PC-3 (cell line): Measurements from ENCODE around the gene KLF16. TPM values are rescaled to one million over a fixed set of nuclear protein-coding genes. Genes with fewer than 3 reads are reported as not detected.

Experiments used
- ATAC-seq: fragments of 200-7000 bp; cut with Tn5 transposase; 2 replicates; pipeline ENCODE4 v1.9.1; 2020; ENCODE audit warnings: mild to moderate bottlenecking, moderate library complexity
- BruUV-seq: library from RNA; stranded (reverse); fragments of 400-500 nt; replicated peaks from 2 replicates; lab custom pipeline; 2021; lab: Mats Ljungman, UMichigan
- CTCF ChIA-PET: fragments of 300-600 bp; sonication (Branson Sonifier 250); formaldehyde crosslinking; loops from one replicate; lab custom pipeline; 2022; ENCODE audit warnings: antibody characterized with exemption; lab: Charles Lee
- POLR2A ChIA-PET: fragments of 300-600 bp; sonication (Branson Sonifier 250); formaldehyde crosslinking; loops from one replicate; lab custom pipeline; 2022; ENCODE audit warnings: antibody characterized with exemption; ENCODE audit not compliant: unreplicated experiment; lab: Charles Lee
- DNase-seq: peaks from one replicate; pipeline ENCODE4 v3.0.0-alpha.2; 2015
- H2AFZ ChIP-seq: fragments of 300-600 bp; sonication (generic); 2 replicates; pipeline ENCODE4 v1.6.0; 2016; ENCODE audit warnings: antibody characterized with exemption, low read length
- H3F3A ChIP-seq: fragments of 300-600 bp; sonication (generic); one replicate; pipeline ENCODE4 v1.6.0; 2017; ENCODE audit warnings: antibody characterized with exemption, low read length, control low read depth, mild to moderate bottlenecking; ENCODE audit not compliant: unreplicated experiment
- H3K27ac ChIP-seq: fragments of 300-600 bp; sonication (generic); 2 replicates; pipeline ENCODE4 v1.5.1; 2016; ENCODE audit warnings: mild to moderate bottlenecking, low read length
- H3K27me3 ChIP-seq: fragments of 300-600 bp; sonication (generic); 2 replicates; pipeline ENCODE4 v1.6.1; 2016; ENCODE audit warnings: low read length, mixed read lengths
- H3K36me3 ChIP-seq: fragments of 300-600 bp; sonication (generic); 2 replicates; pipeline ENCODE4 v1.6.1; 2016; ENCODE audit warnings: low read depth, mixed run types, low read length, mixed read lengths
- H3K4me1 ChIP-seq: fragments of 300-600 bp; sonication (generic); 2 replicates; pipeline ENCODE4 v1.5.1; 2016; ENCODE audit warnings: low read length; ENCODE audit not compliant: insufficient read depth
- H3K4me2 ChIP-seq: fragments of 300-600 bp; sonication (generic); 2 replicates; pipeline ENCODE4 v1.6.0; 2016; ENCODE audit warnings: low read length
- H3K4me3 ChIP-seq: fragments of 300-600 bp; sonication (generic); 2 replicates; pipeline ENCODE4 v1.5.1; 2016; ENCODE audit warnings: mild to moderate bottlenecking, low read length, mixed read lengths
- H3K79me2 ChIP-seq: fragments of 300-600 bp; sonication (generic); 2 replicates; pipeline ENCODE4 v1.6.1; 2017; ENCODE audit warnings: low read length, mixed read lengths
- H3K9ac ChIP-seq: fragments of 300-600 bp; sonication (generic); 2 replicates; pipeline ENCODE4 v1.6.0; 2016; ENCODE audit warnings: mild to moderate bottlenecking, low read length
- H3K9me2 ChIP-seq: fragments of 300-600 bp; sonication (generic); replicated peaks from 2 replicates; pipeline ENCODE4 v1.6.1; 2016; ENCODE audit warnings: mixed run types, low read length, mixed read lengths
- H3K9me3 ChIP-seq: fragments of 300-600 bp; sonication (generic); 2 replicates; pipeline ENCODE4 v1.6.1; 2016; ENCODE audit warnings: low read length, mixed read lengths
- H4K20me1 ChIP-seq: fragments of 300-600 bp; sonication (generic); 2 replicates; pipeline ENCODE4 v1.6.1; 2016; ENCODE audit warnings: low read length, mixed read lengths
- EZH2 ChIP-seq: fragments of 300-600 bp; sonication (generic); IDR thresholded peaks from one replicate; pipeline ENCODE4 v1.6.1; 2017; ENCODE audit warnings: antibody characterized with exemption, mild to moderate bottlenecking, low read length; ENCODE audit not compliant: unreplicated experiment
- EZH2phosphoT487 ChIP-seq: fragments of 300-600 bp; sonication (generic); IDR thresholded peaks from 2 replicates; pipeline ENCODE4 v1.6.1; 2018; ENCODE audit warnings: mild to moderate bottlenecking, antibody characterized with exemption, low read length, borderline replicate concordance
- intact Hi-C: fragments of 100-400 bp; cut with micrococcal nuclease; formaldehyde crosslinking; loops from 2 replicates; pipeline ENCODE4 v1.9.0; 2023
- total RNA-seq: library from RNA; depleted of rRNA; stranded (reverse); fragments of >200 nt; gene quantifications from 2 replicates; pipeline ENCODE4 v1.2.3, GENCODE V29; 2014
- TF ChIP-seq, protein P1 (sequence below): fragments of 300-600 bp; sonication (generic); conservative IDR thresholded peaks from 2 replicates; pipeline ENCODE4 v1.5.1; 2017; ENCODE audit warnings: antibody characterized with exemption, low read depth, mild to moderate bottlenecking, low read length

KLF16 gene
- total RNA-seq, 1 experiment from 2014 or later, result 15.1 TPM

DNA sequence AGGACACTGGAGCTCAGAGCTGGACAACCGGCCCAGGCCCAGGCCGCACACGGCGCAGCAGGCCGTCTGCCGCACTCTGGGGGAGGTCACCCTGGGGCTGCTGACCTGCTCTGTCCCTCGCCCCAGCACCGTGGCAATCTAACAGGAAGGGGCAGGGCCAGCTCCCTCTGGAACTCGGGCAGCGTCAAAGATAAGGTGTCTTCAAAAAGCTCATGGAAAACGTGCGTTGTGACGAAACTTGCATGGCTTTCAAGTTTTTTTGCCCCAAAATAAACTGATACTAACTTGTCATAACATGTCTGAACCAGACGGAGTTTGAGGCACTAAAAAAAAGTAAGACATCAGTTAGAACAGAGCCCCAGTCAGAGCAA lies 39.1 kb downstream of the KLF16 start:
- H2AFZ ChIP-seq, result no peak overlapping the region
- DNase-seq (no peak), ATAC-seq (no peak)
- H3K9me2 ChIP-seq, result no peaks in the 10 kb centered on the region
- no peaks in the 10 kb centered on the region for H3F3A ChIP-seq
- H3K4me2 ChIP-seq, result no peak overlapping the region
- CTCF ChIA-PET, result no interaction called here
- POLR2A ChIA-PET, result no interaction called here
- no peaks in the 10 kb centered on the region for H4K20me1 ChIP-seq
- no peak overlapping the region for H3K27ac ChIP-seq
- H3K4me3 ChIP-seq, result no peak overlapping the region
- intact Hi-C loops, result no loop called here
- no peak overlapping the region for H3K9ac ChIP-seq
- no TSS peak for BruUV-seq
- TF ChIP-seq EZH2phosphoT487, result no peak
- TF ChIP-seq, protein P1, sequence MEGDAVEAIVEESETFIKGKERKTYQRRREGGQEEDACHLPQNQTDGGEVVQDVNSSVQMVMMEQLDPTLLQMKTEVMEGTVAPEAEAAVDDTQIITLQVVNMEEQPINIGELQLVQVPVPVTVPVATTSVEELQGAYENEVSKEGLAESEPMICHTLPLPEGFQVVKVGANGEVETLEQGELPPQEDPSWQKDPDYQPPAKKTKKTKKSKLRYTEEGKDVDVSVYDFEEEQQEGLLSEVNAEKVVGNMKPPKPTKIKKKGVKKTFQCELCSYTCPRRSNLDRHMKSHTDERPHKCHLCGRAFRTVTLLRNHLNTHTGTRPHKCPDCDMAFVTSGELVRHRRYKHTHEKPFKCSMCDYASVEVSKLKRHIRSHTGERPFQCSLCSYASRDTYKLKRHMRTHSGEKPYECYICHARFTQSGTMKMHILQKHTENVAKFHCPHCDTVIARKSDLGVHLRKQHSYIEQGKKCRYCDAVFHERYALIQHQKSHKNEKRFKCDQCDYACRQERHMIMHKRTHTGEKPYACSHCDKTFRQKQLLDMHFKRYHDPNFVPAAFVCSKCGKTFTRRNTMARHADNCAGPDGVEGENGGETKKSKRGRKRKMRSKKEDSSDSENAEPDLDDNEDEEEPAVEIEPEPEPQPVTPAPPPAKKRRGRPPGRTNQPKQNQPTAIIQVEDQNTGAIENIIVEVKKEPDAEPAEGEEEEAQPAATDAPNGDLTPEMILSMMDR, result no peak
- no peak for TF ChIP-seq EZH2
- no peaks in the 10 kb centered on the region for H3K4me1 ChIP-seq
- H3K9me3 ChIP-seq, result no peaks in the 10 kb centered on the region
- H3K27me3 ChIP-seq, result no peaks in the 10 kb centered on the region
- H3K79me2 ChIP-seq, result no peaks in the 10 kb centered on the region
- no peaks in the 10 kb centered on the region for H3K36me3 ChIP-seq

DNA sequence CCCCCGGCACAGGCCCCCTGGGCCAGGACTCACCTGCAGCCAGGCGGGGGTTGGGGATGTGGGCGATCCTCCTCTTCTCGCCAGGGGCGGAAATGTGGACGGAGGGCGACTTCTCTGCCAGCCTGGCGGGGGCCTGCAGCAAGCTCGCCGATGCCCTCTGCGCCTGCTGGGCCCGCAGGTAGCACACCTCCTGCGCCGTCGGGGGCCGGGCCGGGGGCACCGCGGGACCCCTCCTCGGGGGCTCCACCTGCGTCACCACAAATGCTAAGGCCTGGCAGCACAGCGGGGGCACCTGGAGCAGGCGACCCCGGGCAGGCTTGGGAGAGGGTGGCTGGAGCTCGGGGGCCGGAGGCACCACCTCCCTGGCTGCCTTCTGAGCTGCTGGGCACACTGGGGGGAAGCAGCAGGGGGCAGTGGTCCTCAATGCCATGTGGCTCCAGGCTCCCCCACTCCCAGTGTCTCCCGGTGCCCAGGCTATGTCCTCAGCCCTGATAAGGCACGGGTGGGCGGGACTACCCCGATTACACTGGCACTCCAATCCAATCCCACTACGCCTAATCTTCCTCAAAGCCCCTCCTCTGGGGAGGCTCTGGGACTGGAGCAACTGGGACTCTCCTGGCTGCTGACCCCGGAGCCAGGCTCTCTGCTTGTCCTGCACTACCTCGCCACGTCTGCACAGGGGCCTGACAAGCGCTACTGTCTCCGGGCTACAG lies 39.7 kb downstream of the KLF16 start:
- TF ChIP-seq, protein P1, result no peak
- no peak for TF ChIP-seq EZH2
- no peak for TF ChIP-seq EZH2phosphoT487
- Histone ChIP-seq H3K4me3 (no peak overlapping the region), H3K79me2 (no peaks in the 10 kb centered on the region), H3K4me2 (no peak overlapping the region), H3K27ac (no peak overlapping the region), H4K20me1 (no peaks in the 10 kb centered on the region), H3K9ac (no peak overlapping the region), H2AFZ (no peak overlapping the region), H3K36me3 (no peaks in the 10 kb centered on the region), H3K9me2 (no peaks in the 10 kb centered on the region), H3K27me3 (no peaks in the 10 kb centered on the region), H3K4me1 (no peaks in the 10 kb centered on the region), H3K9me3 (no peaks in the 10 kb centered on the region), H3F3A (no peaks in the 10 kb centered on the region)
- ATAC-seq (no peak), DNase-seq (no peak)
- ChIA-PET POLR2A (no interaction called here), CTCF (no interaction called here)
- BruUV-seq, result no TSS peak
- intact Hi-C loops, result no loop called here

DNA sequence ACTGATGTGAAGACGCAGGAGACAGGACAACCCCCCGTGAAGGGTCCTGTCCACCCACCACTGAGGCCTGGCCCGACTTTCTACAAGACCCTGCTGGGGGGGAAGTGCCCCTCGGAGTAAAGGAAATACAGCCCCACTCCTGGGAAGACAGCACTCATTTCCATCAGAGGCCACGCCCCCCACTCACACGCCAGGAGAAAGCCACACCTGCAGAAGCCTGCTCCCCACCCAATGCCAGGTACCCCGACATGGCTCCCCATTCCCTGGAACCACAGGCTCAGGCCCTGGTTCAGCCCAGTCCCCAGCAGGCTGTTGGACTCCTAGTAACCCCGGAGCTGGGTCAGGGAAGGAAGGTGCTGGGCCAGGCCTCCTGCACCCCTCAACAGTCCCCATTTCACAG lies 40.4 kb downstream of the KLF16 start:
- Histone ChIP-seq H3K4me3 (no peak overlapping the region), H3K9ac (no peak overlapping the region), H3K79me2 (no peaks in the 10 kb centered on the region), H3K4me1 (no peaks in the 10 kb centered on the region), H3K27ac (no peak overlapping the region), H4K20me1 (no peaks in the 10 kb centered on the region), H3K27me3 (no peaks in the 10 kb centered on the region), H3F3A (no peaks in the 10 kb centered on the region), H3K9me2 (no peaks in the 10 kb centered on the region), H2AFZ (no peak overlapping the region), H3K4me2 (no peak overlapping the region), H3K9me3 (no peaks in the 10 kb centered on the region), H3K36me3 (no peaks in the 10 kb centered on the region)
- ATAC-seq (no peak), DNase-seq (no peak)
- BruUV-seq, result no TSS peak
- intact Hi-C loops, result no loop called here
- TF ChIP-seq EZH2phosphoT487, result no peak
- TF ChIP-seq, protein P1, result no peak
- TF ChIP-seq EZH2, result no peak
- ChIA-PET POLR2A (no interaction called here), CTCF (no interaction called here)
